Stimulated activated CD4-positive, alpha-beta T cell treated with anti-CD3 and anti-CD28 coated beads, Interleukin-12 subunit alpha, Interleukin-12 subunit beta, amount 100 ng/mL, for 48 hours (primary cell): ENCODE measurements around the gene ISCA1.

Experiments
- DNase-seq, 3 donors: peaks; one replicate each; pipeline ENCODE4 v3.0.0-alpha.2; 2020; ENCODE audit warnings: low read depth in 2 of 3, low spot score in 1 of 3

ISCA1 gene

GRCh38 chr9:86238861-86239770 lies 43.2 kb downstream of the ISCA1 start:
- no peak for DNase-seq

- DNase-seq: no peak
These were observed 51.5 kb downstream of the ISCA1 start for GRCh38 chr9:86230858-86231257.

- no peak for DNase-seq
These were observed 59.7 kb downstream of the ISCA1 start for GRCh38 chr9:86222667-86223066.

GRCh38 chr9:86219606-86220005 lies 62.7 kb downstream of the ISCA1 start:
- no peak for DNase-seq

- DNase-seq: no peak
These were observed 65.1 kb downstream of the ISCA1 start for GRCh38 chr9:86217076-86217755.
